ENCODE data around the gene BAHCC1. TPM values are rescaled to one million over a fixed set of nuclear protein-coding genes. Genes with fewer than 3 reads are reported as not detected.
A peak's percentile ranks its signal among the peaks of the same experiment; 100 is the strongest.
"Not testable (repeated sequence)": the region's sequence is repeated elsewhere in the genome, so short reads cannot be mapped to it uniquely, and the experiment has no call there.

The BAHCC1 gene
- total and polyA plus RNA-seq, 10 of the 15 experiments (the other 5 are each of a cell fraction or from before 2014, with no cell fraction given), result 0.03 to 0.14 (median 0.11) TPM; not detected in 6

- FAIRE-seq; RAD21 ChIA-PET (ENCODE audit: unreplicated experiment); H3K36me3 ChIP-seq (ENCODE audit: control insufficient read depth in 2 of 2, insufficient read depth in 2 of 2, low read length in 1 of 2); H3K27ac ChIP-seq (ENCODE audit: control insufficient read depth, insufficient read depth); H3K4me3 ChIP-seq; DNase-seq (ENCODE audit: low read depth, low spot score); H3K4me1 ChIP-seq (ENCODE audit: control insufficient read depth, insufficient read depth, low read length); H2AFZ ChIP-seq (ENCODE audit: control insufficient read depth, low read depth, low read length); ATAC-seq; H3K4me2 ChIP-seq (ENCODE audit: control insufficient read depth, insufficient read depth); CTCF ChIA-PET; BruUV-seq (replicated peaks); intact Hi-C loops (cut with micrococcal nuclease; ENCODE audit: unreplicated experiment); H4K20me1 ChIP-seq (ENCODE audit: control insufficient read depth, insufficient read depth); in situ Hi-C loops (cut with MboI); SMC1A ChIA-PET (ENCODE audit: uncharacterized antibody, unreplicated experiment); H3K9ac ChIP-seq (ENCODE audit: control insufficient read depth, insufficient read depth, low read length); POLR2A ChIA-PET; H3K27me3 ChIP-seq (replicated peaks in 1 of 2; ENCODE audit: control insufficient read depth in 2 of 2, insufficient read depth in 2 of 2, low read length in 1 of 2); H3K9me3 ChIP-seq (replicated peaks; ENCODE audit: control insufficient read depth, insufficient read depth, low read length); H3K79me2 ChIP-seq (ENCODE audit: control insufficient read depth, insufficient read depth, low read length): not testable (repeated sequence)
- TF ChIP-seq IRF5 (IDR thresholded peaks at IDR 0.05; ENCODE audit: borderline replicate concordance) (peak; percentile 71; the same call in 1 of the 2 replicates), RUNX3 (IDR thresholded peaks at IDR 0.05; ENCODE audit: low read length) (peak; percentile 5; the same call in 1 of the 2 replicates), MLLT1 (IDR thresholded peaks at IDR 0.05) (peak; percentile 90)
- 2% methylated on average over 4 of the region's 4 CpGs for WGBS (ENCODE audit: insufficient coverage, insufficient replicate concordance, low lambda C conversion rate, missing lambda C conversion rate)
Measured at GRCh38 chr17:81425716-81426392, 30.6 kb downstream of the BAHCC1 start.
